ENCODE data around the gene TYW3.
"Not testable (repeated sequence)": the region's sequence is repeated elsewhere in the genome, so short reads cannot be mapped to it uniquely, and the experiment has no call there.

Gene TYW3

DNA sequence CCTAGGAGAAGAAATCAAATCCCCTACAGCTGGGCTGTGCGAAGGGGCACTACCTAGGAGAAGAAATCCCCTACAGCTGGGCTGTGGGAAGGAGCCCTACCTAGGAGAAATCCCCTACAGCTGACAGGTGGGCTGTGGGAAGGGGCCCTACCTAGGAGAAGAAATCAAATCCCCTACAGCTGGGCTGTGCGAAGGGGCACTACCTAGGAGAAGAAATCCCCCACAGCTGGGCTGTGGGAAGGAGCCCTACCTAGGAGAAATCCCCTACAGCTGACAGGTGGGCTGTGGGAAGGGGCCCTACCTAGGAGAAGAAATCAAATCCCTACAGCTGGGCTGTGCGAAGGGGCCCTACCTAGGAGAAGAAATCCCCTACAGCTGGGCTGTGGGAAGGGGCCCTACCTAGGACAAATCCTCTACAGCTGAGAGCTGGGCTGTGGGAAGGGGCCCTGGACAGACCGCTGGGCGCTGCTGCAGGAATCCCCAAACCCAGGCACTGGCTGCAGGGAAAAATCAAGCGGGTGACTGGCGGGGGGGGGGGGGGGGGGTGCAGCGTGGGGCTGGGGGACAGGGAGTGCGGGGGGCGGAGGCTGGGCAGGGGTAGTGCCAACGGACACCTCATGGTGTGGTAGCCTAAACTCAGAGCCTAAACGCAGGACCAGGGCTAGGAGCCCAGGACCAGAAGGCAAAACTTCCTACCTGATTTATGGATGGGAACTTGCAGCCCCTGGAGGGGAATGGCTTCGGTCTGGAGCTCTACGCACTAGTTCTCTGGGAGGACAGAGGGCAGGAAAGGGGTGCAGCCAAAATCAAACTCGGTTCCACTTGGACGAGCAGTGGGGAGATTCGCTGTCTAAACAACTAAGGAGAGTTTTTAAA lies 643 bp upstream of the TYW3 start:
- FAIRE-seq: not testable (repeated sequence)

DNA sequence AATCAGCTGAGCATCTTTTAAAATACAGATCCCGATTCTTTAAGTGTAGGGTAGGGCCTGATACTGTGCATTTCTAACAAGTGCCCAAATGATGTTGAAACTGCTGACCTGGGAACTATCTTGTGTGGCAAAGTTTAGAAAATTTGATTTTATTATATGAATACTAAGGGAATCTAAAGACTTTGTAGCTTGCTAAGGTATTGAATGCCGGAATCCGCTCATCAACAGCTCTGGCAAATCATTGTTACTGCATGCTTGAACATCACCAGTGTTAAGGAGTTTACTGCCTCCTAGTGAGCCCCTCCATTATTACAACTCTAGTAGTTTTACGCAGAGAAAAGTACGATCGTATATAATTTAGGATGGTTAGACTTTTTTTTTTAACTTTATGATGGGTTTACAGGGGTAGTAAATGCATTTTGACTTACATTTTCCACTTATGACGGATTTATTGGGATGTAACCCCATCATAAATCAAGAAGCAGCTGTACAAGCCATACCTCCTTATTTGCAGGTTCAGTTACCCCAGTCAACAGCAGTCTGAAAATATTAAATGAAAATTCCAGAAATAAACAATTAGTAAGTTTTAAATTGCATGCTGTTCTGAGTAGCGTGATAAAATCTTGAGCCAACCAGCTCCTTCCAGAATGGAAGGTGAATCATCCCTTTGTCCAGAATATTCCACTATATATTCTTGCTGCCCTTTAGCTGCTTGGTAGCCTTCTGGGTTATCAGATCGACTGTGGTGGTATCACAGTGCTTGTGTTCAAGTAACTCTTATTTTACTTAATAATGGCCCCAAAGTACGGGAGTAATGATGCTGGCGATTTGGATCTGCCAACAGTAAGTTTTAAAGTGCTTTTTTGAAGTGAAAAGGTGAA lies 892 bp downstream of the TYW3 start:
- FAIRE-seq: peak; percentile 94

DNA sequence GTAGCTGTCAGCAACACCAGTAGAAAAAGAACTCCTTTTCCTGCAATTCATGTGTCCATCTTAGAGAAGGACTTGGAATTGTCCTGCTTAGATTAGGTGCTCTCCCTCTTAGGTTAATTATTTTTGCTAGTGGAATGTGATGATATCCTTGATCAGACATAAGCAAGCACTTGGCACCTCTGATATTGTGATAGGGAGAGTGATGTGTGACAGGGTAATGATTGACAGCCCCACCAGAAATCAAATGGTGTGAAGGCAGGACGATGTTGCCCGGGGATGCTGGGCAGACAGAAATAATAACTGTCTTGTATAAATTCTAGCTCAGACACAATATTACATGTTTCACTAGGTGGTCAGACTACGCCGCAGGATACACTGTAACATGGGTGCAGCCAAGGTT lies 4.4 kb downstream of the TYW3 start:
- FAIRE-seq: no peak

DNA sequence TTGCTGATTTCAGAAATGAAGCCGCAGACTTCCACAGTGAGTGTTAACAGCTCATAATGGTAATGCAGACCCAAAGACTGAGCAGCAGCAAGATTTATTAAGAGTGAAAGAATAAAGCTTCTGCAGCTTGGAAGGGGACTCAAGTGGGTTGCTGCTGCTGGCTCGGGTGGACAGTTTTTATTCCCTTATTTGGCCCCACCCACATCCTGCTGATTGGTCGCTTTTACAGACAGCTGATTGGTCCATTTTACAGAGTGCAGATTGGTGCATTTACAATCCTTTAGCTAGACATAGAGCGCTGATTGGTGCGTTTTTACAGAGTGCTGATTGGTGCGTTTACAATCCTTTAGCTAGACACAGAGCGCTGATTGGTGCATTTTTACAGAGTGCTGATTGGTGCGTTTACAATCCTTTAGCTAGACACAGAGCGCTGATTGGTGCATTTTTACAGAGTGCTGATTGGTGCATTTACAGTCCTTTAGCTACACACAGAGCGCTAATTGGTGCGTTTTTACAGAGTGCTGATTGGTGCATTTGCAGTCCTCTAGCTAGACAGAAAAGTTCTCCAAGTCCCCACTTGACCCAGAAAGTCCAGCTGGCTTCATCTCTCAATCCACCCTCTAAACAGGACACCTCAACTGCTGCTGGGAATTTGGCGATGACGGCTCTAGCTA lies 7.5 kb downstream of the TYW3 start:
- FAIRE-seq: not testable (repeated sequence)

DNA sequence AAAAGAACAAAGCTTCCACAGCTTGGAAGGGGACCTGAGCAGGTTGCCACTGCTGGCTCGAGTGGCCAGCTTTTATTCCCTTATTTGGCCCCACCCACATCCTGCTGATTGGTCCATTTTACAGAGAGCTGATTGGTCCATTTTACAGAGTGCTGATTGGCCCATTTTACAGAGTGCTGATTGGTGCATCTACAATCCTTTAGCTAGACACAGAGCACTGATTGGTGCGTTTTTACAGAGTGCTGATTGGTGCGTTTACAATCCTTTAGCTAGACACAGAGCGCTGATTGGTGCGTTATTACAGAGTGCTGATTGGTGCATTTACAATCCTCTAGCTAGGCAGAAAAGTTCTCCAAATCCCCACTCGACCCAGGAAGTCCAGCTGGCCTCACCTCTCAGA lies 12.3 kb downstream of the TYW3 start:
- FAIRE-seq: not testable (repeated sequence)

DNA sequence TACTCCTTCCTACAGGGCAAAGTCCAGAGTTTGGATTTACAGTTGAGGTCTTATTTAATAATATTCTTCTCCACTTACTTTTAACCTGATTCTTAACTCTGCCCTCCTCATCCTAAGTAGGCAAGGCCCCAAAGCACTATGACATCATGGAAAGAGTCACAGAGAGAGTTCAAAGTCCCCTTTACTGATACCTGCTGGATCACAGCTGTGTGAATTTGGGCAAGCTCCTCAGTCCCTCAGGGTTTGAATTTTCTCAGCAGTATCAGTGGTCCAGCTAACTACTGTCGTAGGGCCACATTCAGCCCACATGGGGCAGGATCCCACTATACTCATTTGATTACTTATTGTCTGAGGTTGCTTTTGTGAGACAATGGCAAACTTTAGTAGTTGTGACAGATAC lies 16.0 kb downstream of the TYW3 start:
- FAIRE-seq: no peak

DNA sequence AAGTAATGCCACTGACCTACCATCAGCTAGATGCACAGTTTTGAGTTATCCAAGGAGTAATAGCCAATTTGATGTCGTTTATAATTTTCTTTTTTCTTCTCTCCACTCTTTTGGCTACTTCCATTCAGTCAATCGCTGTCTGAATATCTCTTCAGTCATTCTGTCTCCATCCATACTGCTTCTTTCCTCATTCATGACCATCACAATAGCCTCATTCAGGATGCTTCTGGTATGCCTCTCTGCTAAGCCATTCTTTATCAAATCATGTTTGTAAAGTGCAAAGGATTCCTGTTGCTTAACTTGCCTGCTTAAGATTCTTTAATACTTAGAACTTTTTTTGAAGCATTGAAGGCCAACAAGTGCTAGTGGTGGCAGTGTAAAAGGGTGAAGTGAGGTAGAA lies 20.2 kb downstream of the TYW3 start:
- no peak for FAIRE-seq

DNA sequence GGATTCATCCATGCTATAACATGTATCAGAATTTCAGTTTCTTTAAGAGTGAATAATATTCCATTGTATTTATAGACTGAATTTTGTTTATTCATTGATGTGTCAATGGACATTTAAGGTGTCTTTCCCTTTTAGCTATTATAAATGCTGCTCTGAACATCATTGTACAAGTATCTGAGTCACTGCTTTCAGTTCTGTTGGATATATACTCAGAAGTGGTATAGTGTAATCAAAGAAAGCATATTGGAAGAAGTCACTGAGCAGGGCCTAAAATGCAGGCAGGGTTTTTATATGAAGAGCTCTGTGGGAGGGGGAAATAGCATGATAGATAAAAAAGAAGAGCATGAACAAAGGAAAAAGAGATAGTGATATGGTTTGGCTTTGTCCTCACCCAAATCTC lies 22.5 kb downstream of the TYW3 start:
- FAIRE-seq: no peak

DNA sequence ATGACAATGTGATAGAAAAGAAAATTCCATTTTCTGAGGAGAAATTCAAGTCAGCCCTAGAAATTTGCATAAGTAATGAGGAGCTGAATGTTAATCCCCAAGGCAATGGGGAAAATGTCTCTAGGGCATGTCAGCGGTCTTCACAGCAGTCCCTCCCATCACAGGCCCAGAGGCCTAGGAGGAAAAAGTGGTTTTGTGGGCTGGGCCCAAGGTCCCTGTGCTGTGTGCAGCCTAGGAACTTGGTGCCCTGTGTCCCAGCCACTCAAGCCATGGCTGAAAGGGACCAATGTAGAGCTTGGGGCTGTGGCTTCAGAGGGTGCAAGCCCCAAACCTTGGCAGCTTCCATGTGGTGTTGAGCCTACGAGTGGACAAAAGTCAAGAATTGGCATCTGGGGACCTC lies 23.7 kb downstream of the TYW3 start:
- FAIRE-seq: not testable (repeated sequence)

DNA sequence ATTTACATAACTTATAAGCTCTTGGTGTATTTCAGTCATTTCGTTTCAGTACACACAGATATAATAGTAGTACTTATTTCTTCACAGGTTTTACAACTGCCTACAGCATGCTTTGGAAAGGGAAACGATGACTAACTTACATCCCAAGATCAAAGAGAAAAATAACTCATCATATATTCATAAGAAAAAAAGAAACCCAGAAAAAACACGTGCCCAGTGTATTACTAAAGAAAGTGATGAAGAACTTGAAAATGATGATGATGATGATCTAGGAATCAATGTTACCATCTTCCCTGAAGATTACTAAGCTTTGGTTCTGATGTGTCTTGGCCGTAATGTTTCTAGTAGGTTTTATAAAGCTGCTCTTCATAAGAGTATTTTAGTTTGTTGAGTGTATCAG lies 30.9 kb downstream of the TYW3 start:
- FAIRE-seq: no peak

DNA sequence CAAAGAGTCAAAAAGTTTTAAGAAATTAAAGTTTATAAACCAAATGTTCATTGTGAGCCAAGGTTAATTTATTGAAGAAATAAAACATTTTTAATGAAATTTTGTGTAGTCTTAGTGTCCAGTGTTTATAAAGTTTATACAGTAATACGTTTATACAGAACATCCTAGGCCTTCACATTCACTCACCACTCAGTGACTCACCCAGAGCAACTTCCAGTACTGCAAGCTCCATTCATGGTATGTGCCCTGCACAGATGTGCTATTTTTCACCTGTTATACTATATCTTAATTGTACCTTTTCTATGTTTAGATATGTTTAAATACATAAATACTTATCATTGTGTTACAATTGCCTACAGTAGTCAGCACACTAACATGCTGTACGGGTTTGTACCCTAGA lies 33.6 kb downstream of the TYW3 start:
- FAIRE-seq: peak; percentile 46

DNA sequence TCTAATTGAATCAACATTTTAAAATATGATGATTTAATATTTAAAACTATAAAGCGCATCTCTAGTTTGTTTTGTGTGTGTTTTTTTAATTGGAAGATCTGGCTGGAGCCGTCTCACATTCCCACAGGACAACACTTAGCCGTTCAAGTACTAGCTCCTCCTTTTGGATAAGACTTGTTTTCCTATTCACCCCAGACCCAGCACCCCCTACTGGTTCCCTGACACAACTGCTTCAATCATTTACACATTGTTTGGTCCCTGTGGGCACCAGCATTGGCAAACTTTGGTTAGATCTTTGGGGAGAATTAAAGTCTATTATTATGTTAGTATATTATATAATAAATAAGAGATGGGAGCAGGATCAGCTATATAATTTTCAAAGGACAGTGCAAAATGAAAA lies 34.5 kb downstream of the TYW3 start:
- FAIRE-seq: peak; percentile 72

DNA sequence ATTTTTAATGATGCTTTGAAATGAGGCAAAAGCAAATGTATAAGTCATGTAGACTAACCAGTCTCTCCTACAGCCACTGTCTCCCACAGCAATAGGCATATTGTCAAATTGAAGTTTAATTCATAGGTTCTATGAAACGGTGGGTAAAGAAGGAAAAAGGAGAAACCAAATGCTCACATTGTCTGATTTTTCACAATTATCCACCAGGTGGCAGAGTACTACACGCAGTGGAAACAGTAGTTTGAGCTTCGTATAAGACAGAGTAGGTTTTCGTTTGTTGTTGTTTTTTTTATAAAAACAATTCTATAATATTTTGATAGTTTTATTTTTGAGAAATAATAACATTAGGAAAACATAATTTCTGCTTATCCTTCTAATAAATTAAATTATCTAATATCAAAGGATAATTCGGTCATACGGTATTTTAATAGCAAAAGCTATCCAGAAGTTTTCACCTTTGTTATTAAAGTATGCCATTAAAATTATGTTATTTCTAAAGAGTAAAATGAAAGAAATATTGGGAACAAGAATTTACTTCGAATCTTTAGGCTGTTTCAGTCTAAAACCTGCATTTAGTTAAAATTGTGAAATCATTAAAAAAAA lies 39.1 kb downstream of the TYW3 start:
- FAIRE-seq: peak; percentile 98

DNA sequence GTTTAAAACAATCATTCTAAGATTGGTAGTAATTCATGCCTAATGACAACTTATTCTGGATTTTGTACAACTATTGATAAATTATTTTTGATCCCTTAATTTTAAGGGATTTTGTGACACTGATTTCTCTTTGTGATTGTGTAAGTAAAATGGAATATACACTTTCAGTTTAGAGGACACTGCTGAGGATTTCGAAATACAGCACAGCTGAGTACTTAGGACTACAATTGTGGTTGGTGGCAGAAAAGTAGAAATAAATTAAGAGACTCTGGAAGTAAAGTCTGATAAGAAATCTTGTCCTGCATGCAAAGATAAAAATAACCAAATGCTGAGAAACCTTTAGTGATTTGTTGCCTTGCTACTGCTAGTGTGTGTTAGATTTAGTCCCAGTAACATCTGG lies 40.0 kb downstream of the TYW3 start:
- FAIRE-seq: no peak

DNA sequence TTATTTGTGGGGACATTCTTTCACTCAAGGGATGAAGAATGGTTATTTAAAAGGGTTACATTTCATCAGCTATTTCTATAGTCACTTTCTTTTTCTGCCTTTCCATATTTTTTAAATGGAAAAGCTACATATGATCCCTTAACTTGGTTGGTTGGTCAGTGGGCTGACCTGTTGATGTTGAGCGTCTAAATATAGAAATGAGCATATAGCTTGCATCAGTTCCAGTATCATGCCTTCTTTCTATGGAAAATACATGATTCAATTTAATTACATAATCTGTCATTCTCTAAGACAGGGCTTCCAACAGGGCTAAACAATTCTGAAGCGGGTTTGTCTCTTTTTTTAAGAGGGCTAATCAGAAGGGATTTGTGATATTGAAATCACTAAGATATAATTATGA lies 40.6 kb downstream of the TYW3 start:
- FAIRE-seq: no peak

DNA sequence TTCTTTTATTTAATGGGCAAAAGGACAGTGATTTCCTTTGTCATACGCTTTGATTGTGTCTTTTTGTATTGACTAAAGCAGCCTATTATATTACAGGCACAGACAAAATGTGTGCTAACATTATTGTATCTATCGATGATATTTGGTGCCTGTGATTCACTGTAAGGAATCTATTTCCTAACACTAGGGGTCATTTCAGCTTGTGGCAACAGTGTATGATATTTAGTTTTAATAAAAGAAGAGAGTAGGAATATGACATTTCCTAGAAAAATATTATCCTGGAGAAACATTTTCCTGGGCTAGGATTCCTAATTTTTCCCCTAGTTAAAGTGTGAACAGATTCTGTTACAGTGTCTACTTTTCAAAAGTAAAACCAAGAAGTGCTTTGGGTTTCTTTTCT lies 42.8 kb downstream of the TYW3 start:
- no peak for FAIRE-seq

DNA sequence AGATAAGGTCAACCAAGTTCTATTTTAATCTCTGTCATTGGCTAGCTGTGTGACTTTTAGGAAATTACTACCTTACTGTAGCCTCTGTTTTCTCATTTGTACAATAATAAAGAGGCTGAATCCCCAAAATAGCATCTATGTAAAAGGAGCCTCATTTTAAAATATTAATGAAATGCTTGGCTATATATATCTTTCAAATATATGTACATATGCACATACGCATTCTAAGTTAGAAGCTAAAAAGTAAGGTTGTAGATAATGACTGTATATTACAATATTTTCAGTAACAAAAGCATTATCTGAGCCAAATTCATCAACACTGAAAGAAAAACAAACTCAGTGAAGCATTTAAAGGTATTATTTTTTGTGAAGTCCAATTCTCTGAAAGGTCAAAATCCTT lies 44.6 kb downstream of the TYW3 start:
- no peak for FAIRE-seq

DNA sequence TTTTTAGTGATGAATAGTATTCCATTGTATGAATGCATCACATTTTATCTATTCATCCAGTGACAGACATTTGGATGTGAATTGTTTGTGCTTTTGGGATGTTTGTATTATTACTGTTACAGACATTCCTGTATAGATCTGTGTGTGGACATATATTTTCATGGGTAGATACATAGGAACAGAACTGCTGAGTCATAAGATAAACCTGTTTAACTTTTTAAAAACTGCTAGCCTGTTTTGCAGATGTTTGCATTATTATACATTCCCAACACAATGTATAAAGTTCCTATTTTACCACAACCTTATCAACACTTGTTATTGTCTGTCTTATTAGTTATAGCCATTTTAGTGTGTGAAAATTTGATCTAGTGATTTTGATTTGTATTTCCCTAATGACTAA lies 46.8 kb downstream of the TYW3 start:
- FAIRE-seq: no peak

DNA sequence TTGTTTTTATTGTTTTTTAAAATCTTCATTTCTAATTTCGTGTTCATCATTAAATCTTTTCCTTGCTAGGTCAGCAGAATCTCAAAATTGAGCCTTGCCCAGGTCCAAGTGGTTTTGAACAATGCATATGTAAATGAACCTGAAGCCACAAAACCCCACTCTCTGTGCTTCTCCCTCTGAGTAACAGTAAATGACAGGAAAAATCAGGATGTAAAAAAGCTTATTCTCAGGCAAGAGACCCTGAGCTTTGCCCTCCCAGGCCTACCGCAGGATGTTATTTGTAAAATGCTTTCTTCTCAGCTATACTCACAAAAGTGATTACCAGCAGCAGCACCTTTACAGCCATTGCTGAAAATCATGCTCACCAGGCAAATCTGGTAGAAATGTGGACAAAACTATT lies 47.6 kb downstream of the TYW3 start:
- no peak for FAIRE-seq

DNA sequence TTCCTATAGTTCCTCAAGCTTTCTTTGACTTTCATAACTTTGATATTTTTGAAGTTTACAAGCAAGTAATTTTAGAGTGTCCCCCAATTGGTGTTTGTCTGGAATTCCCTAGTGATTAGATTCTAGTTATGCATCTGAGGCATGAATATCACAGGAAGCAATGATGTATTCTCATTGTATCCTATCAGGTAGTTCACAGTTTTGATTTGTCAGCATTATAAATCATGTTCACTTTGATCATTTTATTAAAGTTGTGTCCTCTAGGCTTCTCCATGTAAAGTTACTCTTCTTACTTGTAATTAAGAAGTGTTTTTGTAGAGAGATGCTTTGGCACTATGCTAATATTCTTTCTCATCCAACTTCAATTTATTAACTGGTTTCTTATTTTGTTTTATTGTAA lies 53.0 kb downstream of the TYW3 start:
- FAIRE-seq: no peak

DNA sequence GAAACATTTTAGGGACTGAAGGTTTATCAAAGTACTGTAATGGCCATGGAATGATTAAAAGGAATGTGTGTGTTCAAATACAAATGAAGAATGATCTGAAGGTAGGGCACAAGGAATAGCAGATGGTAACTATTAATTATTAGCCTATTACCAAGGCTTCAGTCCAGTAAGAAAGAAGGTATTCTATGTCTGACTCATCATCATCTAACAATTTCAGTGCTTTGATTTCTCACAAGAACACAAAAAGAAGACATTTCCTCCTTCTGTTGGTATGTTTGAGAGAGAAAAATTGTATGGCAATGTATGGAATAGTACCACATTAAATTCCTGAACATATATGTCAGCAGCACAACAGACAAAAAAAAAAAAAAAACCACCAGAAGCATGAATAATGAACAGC lies 57.5 kb downstream of the TYW3 start:
- no peak for FAIRE-seq

DNA sequence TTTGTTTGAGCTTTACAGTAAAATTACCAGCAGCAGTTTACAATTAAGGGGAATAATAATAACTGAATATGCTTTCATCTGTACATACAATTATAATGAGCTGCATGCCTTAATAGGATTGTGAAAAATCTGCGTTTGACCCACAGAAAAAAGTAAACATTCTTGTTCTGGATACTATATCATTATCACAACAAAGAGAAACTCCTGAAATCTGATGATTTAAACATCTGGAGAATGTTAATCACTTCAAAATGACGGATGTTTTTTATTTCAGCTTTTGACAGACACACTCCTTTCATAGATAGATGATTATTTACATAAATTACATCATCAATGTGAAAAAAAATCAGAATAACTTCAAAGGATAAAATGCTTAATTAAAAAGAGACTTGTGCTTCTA lies 58.5 kb downstream of the TYW3 start:
- FAIRE-seq: no peak

DNA sequence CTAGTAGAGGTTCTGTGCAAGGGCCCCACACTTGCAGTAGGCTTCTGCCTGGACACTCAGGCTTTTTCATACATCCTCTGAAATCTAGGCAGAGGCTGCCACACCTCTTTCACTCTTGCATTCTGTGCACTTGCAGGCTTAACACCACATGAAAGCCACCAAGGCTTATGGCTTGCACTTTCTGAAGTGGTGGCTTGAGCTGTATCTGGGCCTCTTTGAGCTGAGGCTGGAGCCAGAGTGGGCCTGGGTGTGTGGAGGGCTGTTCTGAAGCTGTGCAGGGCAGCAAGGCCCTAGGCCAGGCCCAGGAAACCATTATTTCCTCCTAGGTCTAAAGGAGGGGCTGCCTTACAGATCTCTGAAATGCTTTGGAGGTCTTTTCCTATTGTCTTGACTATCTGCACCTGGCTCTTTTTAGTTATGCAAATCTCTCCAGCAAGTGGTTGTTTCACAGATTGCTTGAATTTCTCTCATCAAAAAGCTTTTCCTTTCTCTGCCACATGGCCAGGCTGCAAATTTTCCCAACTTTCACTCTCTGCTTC lies 66.2 kb downstream of the TYW3 start:
- no peak for FAIRE-seq
